Suprapubic skin (tissue), 3 donors: Measurements from ENCODE around the gene CUBN.

Experiments
- CTCF ChIP-seq, 2 donors: fragments of 200-600 bp in 1 of 2; fragments of 450-650 bp in 1 of 2; sonication (generic) in 1 of 2; IDR thresholded peaks; one replicate each; pipeline ENCODE4 v1.5.1; 2016 to 2019; ENCODE audit warnings: antibody characterized with exemption in 2 of 2, mild to moderate bottlenecking in 1 of 2, moderate library complexity in 1 of 2
- POLR2A ChIP-seq, 2 donors: fragments of 450-650 bp; IDR thresholded peaks; one replicate each; pipeline ENCODE4 v1.6.1; 2017; ENCODE audit warnings: antibody characterized with exemption in 2 of 2, mild to moderate bottlenecking in 2 of 2, moderate library complexity in 2 of 2

- TF ChIP-seq CTCF (IDR thresholded peaks at IDR 0.05) (no peak), POLR2A (IDR thresholded peaks at IDR 0.05) (no peak)
These were observed 128.3 kb downstream of the CUBN start for GRCh38 chr10:17001297-17001744.
